BE2C (cell line): Measurements from ENCODE around the gene ATPAF2.

Experiments used
- DNase-seq: peaks from one replicate; pipeline ENCODE4 v3.0.0-alpha.2; 2020
- H3K27me3 ChIP-seq: fragments of 250-450 bp; sonication (Bioruptor Pico); 2 replicates; pipeline ENCODE4 v1.5.1; 2020; ENCODE audit warnings: mild to moderate bottlenecking
- H3K36me3 ChIP-seq: fragments of 250-450 bp; sonication (Bioruptor Pico); 2 replicates; pipeline ENCODE4 v1.5.1; 2020; ENCODE audit warnings: mild to moderate bottlenecking
- H3K4me1 ChIP-seq: fragments of 250-450 bp; sonication (Bioruptor Pico); 2 replicates; pipeline ENCODE4 v1.5.1; 2020
- H3K4me3 ChIP-seq: 2 replicates; pipeline ENCODE4 v1.5.1; 2011; ENCODE audit warnings: low read depth, low read length
- H3K9me3 ChIP-seq: fragments of 250-450 bp; sonication (Bioruptor Pico); 2 replicates; pipeline ENCODE4 v1.5.1; 2020
- TF ChIP-seq, protein P1 (sequence below): IDR thresholded peaks from 2 replicates; pipeline ENCODE4 v1.5.1; 2012; ENCODE audit warnings: mild to moderate bottlenecking, low read depth, low read length

The ATPAF2 gene

DNA sequence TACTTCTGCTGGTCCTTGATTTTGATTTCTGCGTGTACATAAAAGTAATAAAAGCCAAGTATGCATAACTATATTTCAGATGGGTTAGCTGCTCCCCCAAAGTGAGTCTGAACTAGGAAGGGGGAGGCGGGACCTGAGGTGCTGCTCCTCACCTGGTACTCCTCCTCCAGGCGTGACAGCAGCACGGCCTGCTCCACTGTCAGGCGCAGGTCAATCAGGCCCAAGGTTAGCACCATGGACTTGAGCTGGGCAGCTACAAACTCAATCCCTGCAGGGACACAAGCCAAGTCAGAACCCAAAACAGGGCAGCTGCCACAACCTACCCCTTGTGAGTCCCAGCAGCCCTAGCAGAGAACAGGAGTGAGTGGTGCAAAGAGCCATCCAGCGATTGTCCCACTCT, 18.0 kb downstream of the ATPAF2 start:
- DNase-seq, result no peak
- H3K27me3 ChIP-seq, result no peaks in the 10 kb centered on the region
- no peaks in the 10 kb centered on the region for H3K36me3 ChIP-seq
- H3K9me3 ChIP-seq, result no peaks in the 10 kb centered on the region
- H3K4me3 ChIP-seq, result no peak overlapping the region
- H3K4me1 ChIP-seq, result peaks cover 3% of the 10 kb centered on the region; the same call in 1 of the 2 replicates
- TF ChIP-seq, protein P1, sequence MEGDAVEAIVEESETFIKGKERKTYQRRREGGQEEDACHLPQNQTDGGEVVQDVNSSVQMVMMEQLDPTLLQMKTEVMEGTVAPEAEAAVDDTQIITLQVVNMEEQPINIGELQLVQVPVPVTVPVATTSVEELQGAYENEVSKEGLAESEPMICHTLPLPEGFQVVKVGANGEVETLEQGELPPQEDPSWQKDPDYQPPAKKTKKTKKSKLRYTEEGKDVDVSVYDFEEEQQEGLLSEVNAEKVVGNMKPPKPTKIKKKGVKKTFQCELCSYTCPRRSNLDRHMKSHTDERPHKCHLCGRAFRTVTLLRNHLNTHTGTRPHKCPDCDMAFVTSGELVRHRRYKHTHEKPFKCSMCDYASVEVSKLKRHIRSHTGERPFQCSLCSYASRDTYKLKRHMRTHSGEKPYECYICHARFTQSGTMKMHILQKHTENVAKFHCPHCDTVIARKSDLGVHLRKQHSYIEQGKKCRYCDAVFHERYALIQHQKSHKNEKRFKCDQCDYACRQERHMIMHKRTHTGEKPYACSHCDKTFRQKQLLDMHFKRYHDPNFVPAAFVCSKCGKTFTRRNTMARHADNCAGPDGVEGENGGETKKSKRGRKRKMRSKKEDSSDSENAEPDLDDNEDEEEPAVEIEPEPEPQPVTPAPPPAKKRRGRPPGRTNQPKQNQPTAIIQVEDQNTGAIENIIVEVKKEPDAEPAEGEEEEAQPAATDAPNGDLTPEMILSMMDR, result no peak

DNA sequence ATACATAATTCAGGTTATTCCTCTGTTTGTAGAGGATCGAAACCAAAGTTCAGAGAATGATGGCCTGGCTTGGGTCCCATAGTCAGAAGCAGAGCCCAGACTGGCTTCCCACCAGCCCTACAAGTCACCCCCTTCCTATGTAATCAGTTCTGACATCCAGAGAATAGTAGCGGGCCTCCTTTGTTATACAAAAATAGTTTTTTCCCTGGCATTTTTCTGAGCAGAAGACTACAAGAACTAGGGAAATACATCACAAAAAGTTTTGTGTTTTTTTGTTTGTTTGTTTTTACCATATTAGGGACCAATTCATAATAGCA, 19.2 kb downstream of the ATPAF2 start:
- no peaks in the 10 kb centered on the region for H3K27me3 ChIP-seq
- peaks cover 3% of the 10 kb centered on the region; the same call in 1 of the 2 replicates for H3K4me1 ChIP-seq
- TF ChIP-seq, protein P1, result no peak
- H3K9me3 ChIP-seq, result no peaks in the 10 kb centered on the region
- H3K36me3 ChIP-seq, result no peaks in the 10 kb centered on the region
- no peak overlapping the region for H3K4me3 ChIP-seq
- DNase-seq, result no peak

DNA sequence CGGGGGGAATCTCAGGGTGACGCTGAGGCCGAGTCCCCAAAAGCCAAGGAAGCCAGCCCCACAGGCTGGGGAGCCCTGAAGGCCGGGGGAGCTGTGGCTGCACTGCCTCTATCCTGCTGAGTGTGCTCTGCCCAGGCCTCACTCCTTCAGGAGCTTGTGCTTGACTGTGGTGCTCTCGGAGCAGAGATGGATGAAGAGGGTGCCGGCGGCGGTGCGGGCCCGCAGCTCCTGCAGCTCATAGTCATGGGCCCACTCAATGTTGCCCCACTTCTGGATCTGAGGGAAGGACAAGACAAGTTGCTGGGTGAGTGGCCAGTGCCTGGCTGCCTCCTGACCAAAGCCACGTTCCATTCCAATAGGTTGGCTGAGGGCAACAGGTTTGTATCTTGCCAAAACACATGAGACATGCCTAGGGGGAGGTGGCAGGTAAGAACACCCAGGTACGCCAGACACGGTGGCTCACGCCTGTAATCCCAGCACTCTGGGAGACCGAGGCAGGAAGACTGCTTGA, 20.5 kb downstream of the ATPAF2 start:
- no peaks in the 10 kb centered on the region for H3K27me3 ChIP-seq
- TF ChIP-seq, protein P1, result no peak
- H3K4me1 ChIP-seq, result peaks cover 3% of the 10 kb centered on the region; the same call in 1 of the 2 replicates
- no peak overlapping the region for H3K4me3 ChIP-seq
- no peaks in the 10 kb centered on the region for H3K9me3 ChIP-seq
- H3K36me3 ChIP-seq, result no peaks in the 10 kb centered on the region
- DNase-seq, result no peak

DNA sequence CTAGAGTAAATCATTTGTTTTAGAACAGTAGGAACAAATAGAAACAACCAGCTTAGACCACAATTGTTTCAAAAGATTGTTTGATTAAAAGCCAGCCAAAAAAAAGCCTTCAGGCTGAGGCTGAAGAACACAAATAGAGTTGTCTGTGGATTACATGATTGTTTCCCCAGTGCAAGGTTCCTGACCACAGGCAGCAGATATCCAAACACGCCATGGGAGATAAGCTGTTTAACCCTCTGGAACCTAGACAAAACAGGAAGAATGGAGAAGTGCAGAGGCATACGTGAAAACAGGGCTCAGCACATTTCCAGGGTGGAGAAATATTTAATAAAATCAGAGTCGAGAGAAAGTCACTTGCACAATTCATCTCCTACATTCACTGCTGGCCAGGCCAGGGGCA, 21.0 kb downstream of the ATPAF2 start:
- TF ChIP-seq, protein P1, result no peak
- Histone ChIP-seq H3K4me3 (no peak overlapping the region), H3K4me1 (peaks cover 3% of the 10 kb centered on the region; the same call in 1 of the 2 replicates), H3K9me3 (no peaks in the 10 kb centered on the region), H3K36me3 (no peaks in the 10 kb centered on the region), H3K27me3 (no peaks in the 10 kb centered on the region)
- DNase-seq, result no peak

DNA sequence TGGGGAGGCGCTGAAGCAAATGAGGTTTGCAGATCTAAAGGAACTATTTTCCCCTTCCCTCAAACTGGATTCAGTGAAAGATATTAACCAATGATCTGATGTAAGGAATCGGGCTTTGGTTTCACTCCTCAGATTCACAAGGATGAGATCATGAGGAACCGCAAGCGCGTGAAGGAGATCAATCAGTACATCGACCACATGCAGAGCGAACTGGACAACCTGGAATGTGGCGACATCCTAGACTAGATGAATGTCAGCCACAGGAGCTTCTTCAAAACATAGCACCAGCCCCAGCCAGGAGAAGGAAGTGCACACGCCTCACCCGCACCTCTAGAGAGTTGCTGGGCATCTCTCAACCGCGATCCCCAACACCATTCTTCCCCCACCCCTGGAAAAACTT, 22.5 kb downstream of the ATPAF2 start:
- Histone ChIP-seq H3K27me3 (no peaks in the 10 kb centered on the region), H3K36me3 (no peaks in the 10 kb centered on the region), H3K4me1 (peaks cover 3% of the 10 kb centered on the region; the same call in 1 of the 2 replicates), H3K4me3 (no peak overlapping the region), H3K9me3 (no peaks in the 10 kb centered on the region)
- no peak for DNase-seq
- TF ChIP-seq, protein P1, result no peak

DNA sequence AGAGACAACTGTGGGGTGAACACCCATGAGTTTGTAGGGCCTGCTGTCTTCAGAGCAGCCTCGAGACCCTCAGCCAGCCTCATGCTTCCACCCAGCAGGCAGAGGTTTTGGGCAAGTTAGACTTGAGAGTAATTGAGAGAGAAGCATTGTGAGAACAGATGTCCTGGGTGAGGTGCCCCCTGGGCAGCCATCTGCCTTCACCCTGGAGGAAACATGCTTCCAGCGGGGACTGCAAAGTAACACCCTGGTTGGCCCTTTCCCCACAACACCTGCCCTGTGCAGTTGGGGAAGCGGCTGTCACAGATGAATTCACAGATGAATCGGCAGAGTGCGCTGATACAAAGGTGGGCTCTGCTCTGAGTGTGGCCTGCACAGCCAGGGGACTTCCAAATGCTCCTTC, 23.4 kb downstream of the ATPAF2 start:
- H3K36me3 ChIP-seq, result no peaks in the 10 kb centered on the region

More for the DNA sequence above, 23.4 kb downstream of the ATPAF2 start:
- H3K4me1 ChIP-seq, result peaks cover 3% of the 10 kb centered on the region; the same call in 1 of the 2 replicates
- no peak overlapping the region for H3K4me3 ChIP-seq
- TF ChIP-seq, protein P1, result no peak
- H3K9me3 ChIP-seq, result no peaks in the 10 kb centered on the region
- DNase-seq, result no peak
- H3K27me3 ChIP-seq, result no peaks in the 10 kb centered on the region
